Measurements from ENCODE around the gene TTC28.

GRCh38 chr22:28609921-28610320 lies 69.7 kb downstream of the TTC28 start:
- TF ChIP-seq, protein P1, sequence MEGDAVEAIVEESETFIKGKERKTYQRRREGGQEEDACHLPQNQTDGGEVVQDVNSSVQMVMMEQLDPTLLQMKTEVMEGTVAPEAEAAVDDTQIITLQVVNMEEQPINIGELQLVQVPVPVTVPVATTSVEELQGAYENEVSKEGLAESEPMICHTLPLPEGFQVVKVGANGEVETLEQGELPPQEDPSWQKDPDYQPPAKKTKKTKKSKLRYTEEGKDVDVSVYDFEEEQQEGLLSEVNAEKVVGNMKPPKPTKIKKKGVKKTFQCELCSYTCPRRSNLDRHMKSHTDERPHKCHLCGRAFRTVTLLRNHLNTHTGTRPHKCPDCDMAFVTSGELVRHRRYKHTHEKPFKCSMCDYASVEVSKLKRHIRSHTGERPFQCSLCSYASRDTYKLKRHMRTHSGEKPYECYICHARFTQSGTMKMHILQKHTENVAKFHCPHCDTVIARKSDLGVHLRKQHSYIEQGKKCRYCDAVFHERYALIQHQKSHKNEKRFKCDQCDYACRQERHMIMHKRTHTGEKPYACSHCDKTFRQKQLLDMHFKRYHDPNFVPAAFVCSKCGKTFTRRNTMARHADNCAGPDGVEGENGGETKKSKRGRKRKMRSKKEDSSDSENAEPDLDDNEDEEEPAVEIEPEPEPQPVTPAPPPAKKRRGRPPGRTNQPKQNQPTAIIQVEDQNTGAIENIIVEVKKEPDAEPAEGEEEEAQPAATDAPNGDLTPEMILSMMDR (IDR thresholded peaks at IDR 0.05; ENCODE audit: extremely low read depth in 1 of 2, insufficient read depth in 1 of 2, low read depth in 1 of 2, low read length in 2 of 2) = no peak
- no peak for TF ChIP-seq POLR2A (IDR thresholded peaks at IDR 0.05; ENCODE audit: low read depth, low read length)

All from endothelial cell of umbilical vein (primary cell).